Ovary (tissue), 3 donors: ENCODE measurements around the gene PCF11.

Experiments used
- CTCF ChIP-seq, 3 donors: fragments of 450-650 bp in 2 of 3; fragments of 200-600 bp in 1 of 3; IDR thresholded peaks; one replicate each; pipeline versions ENCODE4 v1.5.1 to v1.8.0; 2016 to 2022; ENCODE audit warnings: antibody characterized with exemption in 3 of 3, mild to moderate bottlenecking in 1 of 3
- EP300 ChIP-seq: sonication (generic); formaldehyde crosslinking; IDR thresholded peaks from one replicate; pipeline ENCODE4 v1.6.1; 2017; ENCODE audit warnings: antibody characterized with exemption
- donor health status: DM: no; HTN: no; CAD: no.

DNA sequence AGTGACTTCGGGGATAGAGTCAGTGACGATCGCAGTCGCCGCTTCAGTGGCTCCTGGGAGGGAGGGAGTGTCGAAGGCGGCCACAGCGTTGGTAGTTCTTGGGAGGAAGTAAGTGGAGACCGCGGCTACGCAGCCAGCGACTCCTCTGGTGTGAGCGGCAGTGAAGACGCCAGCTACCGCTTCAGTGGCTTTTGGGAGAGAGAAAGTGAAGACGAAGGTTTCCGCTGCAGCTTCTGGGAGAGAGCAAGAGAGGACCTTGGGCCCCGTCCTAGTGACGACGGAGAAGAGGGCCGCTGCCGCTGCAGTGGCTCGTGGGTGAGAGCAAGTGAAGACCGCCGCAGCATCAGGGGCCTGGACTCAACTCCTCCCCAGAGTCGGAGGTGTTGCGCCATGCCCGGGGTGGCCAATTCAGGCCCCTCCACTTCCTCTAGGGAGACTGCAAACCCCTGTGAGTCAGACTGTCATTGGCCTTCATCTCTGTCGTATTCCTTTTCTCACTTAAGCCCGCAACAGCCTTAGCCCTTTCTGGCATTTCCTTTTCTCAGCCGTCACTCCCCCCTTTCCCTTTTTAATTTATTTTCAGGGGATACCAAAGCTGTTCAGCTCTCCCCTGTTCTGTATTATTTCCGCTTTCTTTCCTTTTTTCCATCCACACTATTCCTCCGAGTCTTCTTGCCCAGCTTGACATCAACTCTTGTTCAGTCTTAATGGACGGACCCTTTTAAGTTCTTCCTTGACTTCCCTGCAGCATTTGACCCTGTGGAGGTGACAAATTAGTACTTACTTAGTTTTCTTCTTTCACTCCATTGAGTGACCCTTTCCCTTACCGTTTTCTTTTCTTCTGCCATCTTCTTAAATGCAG, 37.6 kb downstream of the PCF11 start:
- TF ChIP-seq CTCF (IDR thresholded peaks at IDR 0.05), result no peak
- TF ChIP-seq EP300, result no peak
